Natural killer cell (primary cell): ENCODE results near the gene PPP1R18. TPM values are rescaled to one million over a fixed set of nuclear protein-coding genes. Genes with fewer than 3 reads are reported as not detected.
A peak's percentile ranks its signal among the peaks of the same experiment; 100 is the strongest.

Source experiments
- ATAC-seq, 3 donors: fragments of 150-1000 bp in 2 of 3; fragments of 200-7000 bp in 1 of 3; cut with Tn5 transposase; 1 replicate in 1 of 3; 2 replicates in 2 of 3; pipeline ENCODE4 v1.10.0; 2021; ENCODE audit warnings: mild to moderate bottlenecking in 2 of 3, moderate library complexity in 2 of 3
- DNase-seq, 2 donors: peaks; one replicate each; pipeline versions ENCODE4 v3.0.0 to v3.0.0-alpha.2; 2013 to 2021; ENCODE audit warnings: mixed read lengths in 1 of 2
- H3K27ac ChIP-seq: one replicate; pipeline ENCODE4 v1.5.1; 2013; ENCODE audit warnings: mild to moderate bottlenecking, low read length
- H3K27me3 ChIP-seq: one replicate; pipeline ENCODE4 v1.6.1; 2013; ENCODE audit warnings: low read length; ENCODE audit not compliant: control insufficient read depth, insufficient read depth
- H3K36me3 ChIP-seq: one replicate; pipeline ENCODE4 v1.6.1; 2013; ENCODE audit warnings: low read length; ENCODE audit not compliant: control insufficient read depth, insufficient read depth
- H3K4me1 ChIP-seq: one replicate; pipeline ENCODE4 v1.6.1; 2013; ENCODE audit warnings: low read length; ENCODE audit not compliant: control insufficient read depth, insufficient read depth
- H3K4me3 ChIP-seq: one replicate; pipeline ENCODE4 v1.5.1; 2013; ENCODE audit warnings: low read length
- H3K9me3 ChIP-seq: one replicate; pipeline ENCODE4 v1.6.1; 2013; ENCODE audit warnings: low read length; ENCODE audit not compliant: control insufficient read depth, insufficient read depth
- H3K27ac Mint-ChIP-seq, 2 donors: one replicate each; pipeline ENCODE4 v1.8.0; 2022; ENCODE audit warnings: mild to moderate bottlenecking in 2 of 2, mixed read lengths in 2 of 2, moderate library complexity in 1 of 2
- H3K27me3 Mint-ChIP-seq, 2 donors: one replicate each; pipeline ENCODE4 v1.8.0; 2022; ENCODE audit warnings: low read depth in 2 of 2, mixed read lengths in 2 of 2
- H3K36me3 Mint-ChIP-seq: one replicate; pipeline ENCODE4 v1.8.0; 2022; ENCODE audit warnings: mixed read lengths
- H3K4me1 Mint-ChIP-seq, 2 donors: one replicate each; pipeline ENCODE4 v1.8.0; 2022; ENCODE audit warnings: mixed read lengths in 2 of 2
- H3K4me3 Mint-ChIP-seq: one replicate; pipeline ENCODE4 v1.8.0; 2022; ENCODE audit warnings: mild to moderate bottlenecking, moderate library complexity, mixed read lengths
- H3K9me3 Mint-ChIP-seq, 2 donors: one replicate each; pipeline ENCODE4 v1.8.0; 2022; ENCODE audit warnings: mixed read lengths in 2 of 2
- CTCF ChIP-seq: fragments of 200-600 bp; IDR thresholded peaks from one replicate; pipeline ENCODE4 v1.8.0; 2022; ENCODE audit warnings: antibody characterized with exemption
- WGBS: methylation state at CpG from one replicate; pipeline ENCODE4 v1.1.7; 2013; ENCODE audit warnings: missing lambda C conversion rate; ENCODE audit not compliant: insufficient coverage; 5-methylcytosine and 5-hydroxymethylcytosine counted together
- intact Hi-C: fragments of 100-400 bp; cut with micrococcal nuclease; formaldehyde crosslinking; loops from one replicate; pipeline ENCODE4 v1.14.2; 2022
- total RNA-seq, 4 donors: library from RNA; stranded (reverse); fragments of 120-200 nt in 1 of 4; gene quantifications; one replicate each; pipeline versions ENCODE4 v1.2.3 to v1.2.4, GENCODE V29; 2013 to 2022

Gene PPP1R18
- total RNA-seq = 100 to 1,000 TPM; 183 to 260 (median 219) TPM
- total RNA-seq (2013) = 98.5 TPM

- Histone ChIP-seq H3K36me3 (no peaks in the 10 kb centered on the region), H3K27ac (peak within 1 kb of the TSS; percentile 96), H3K27me3 (no peaks in the 10 kb centered on the region), H3K9me3 (no peaks in the 10 kb centered on the region), H3K4me1 (peaks cover 73% of the 10 kb centered on the region), H3K4me3 (peak within 1 kb of the TSS; percentile 96)
- ATAC-seq (peak; percentile 48 to 75 (median 55)), DNase-seq (peak; percentile 74 to 90)
- under 1% methylated on average over 39 of the region's 41 CpGs for WGBS
- H3K27me3 Mint-ChIP-seq = no peaks in the 10 kb centered on the region
- peak within 1 kb of the TSS; percentile 91 to 98 for H3K27ac Mint-ChIP-seq
- H3K4me1 Mint-ChIP-seq = peaks cover 70 to 89% of the 10 kb centered on the region in 2 donors
- H3K36me3 Mint-ChIP-seq = peaks cover 13% of the 10 kb centered on the region
- H3K9me3 Mint-ChIP-seq = no peaks in the 10 kb centered on the region
- TF ChIP-seq CTCF = no peak
- intact Hi-C loops = loop anchor here (2.0 kb wide), 1 partner anchor 39 kb away; the partner anchor contains the start of gene C6orf136
- H3K4me3 Mint-ChIP-seq = peak within 1 kb of the TSS; percentile 96
Measured at GRCh38 chr6:30686009-30686907, at the start of gene PPP1R18. Gene PPP1R18, minus strand, starts transcription at chr6:30686645. Its CDS starts 627 bp downstream, at chr6:30686018.

- 70% methylated on average over 6 of the region's 8 CpGs for WGBS
- H3K4me1 ChIP-seq = peaks cover 47% of the 10 kb centered on the region
Measured at GRCh38 chr6:30735668-30736314, 49.3 kb upstream of the PPP1R18 start.

GRCh38 chr6:30732237-30732943, 45.9 kb upstream of the PPP1R18 start:
- H3K4me3 Mint-ChIP-seq = no peak overlapping the region
- peaks cover 31 to 32% of the 10 kb centered on the region in 2 donors for H3K4me1 Mint-ChIP-seq
- Histone ChIP-seq H3K4me1 (peaks cover 34% of the 10 kb centered on the region), H3K4me3 (no peak overlapping the region), H3K27me3 (no peaks in the 10 kb centered on the region), H3K27ac (no peak overlapping the region), H3K9me3 (no peaks in the 10 kb centered on the region), H3K36me3 (peaks cover 49% of the 10 kb centered on the region)
- intact Hi-C loops = no loop called here
- no peak for TF ChIP-seq CTCF
- no peaks in the 10 kb centered on the region for H3K36me3 Mint-ChIP-seq
- no peaks in the 10 kb centered on the region for H3K27me3 Mint-ChIP-seq
- ATAC-seq (no peak), DNase-seq (no peak)
- WGBS = 96% methylated on average over 12 of the region's 12 CpGs
- H3K27ac Mint-ChIP-seq = no peak overlapping the region
- no peaks in the 10 kb centered on the region for H3K9me3 Mint-ChIP-seq

More at GRCh38 chr6:30735668-30736314, 49.3 kb upstream of the PPP1R18 start:
- TF ChIP-seq CTCF = no peak
- peaks cover 44% of the 10 kb centered on the region in 2 donors for H3K4me1 Mint-ChIP-seq
- Histone ChIP-seq H3K4me3 (no peak overlapping the region), H3K27ac (peak overlapping the region; percentile 53), H3K36me3 (peaks cover 49% of the 10 kb centered on the region), H3K27me3 (no peaks in the 10 kb centered on the region), H3K9me3 (peaks cover 3% of the 10 kb centered on the region)
- peak overlapping the region; percentile 90 to 94 for H3K27ac Mint-ChIP-seq
- DNase-seq (no peak), ATAC-seq (no peak)
- no peaks in the 10 kb centered on the region for H3K27me3 Mint-ChIP-seq
- intact Hi-C loops = no loop called here
- peaks cover 0 to 2% of the 10 kb centered on the region in 2 donors for H3K9me3 Mint-ChIP-seq
- H3K4me3 Mint-ChIP-seq = peak overlapping the region; percentile 82
- no peaks in the 10 kb centered on the region for H3K36me3 Mint-ChIP-seq
